T1000 (cell line): Measurements from ENCODE around the gene ESF1.

ENCODE experiments used
- DNase-seq: peaks from one replicate; lab custom pipeline; 2025; ENCODE audit warnings: mixed read lengths; lab: John Stamatoyannopoulos, UW

Gene ESF1

GRCh38 chr20:13678944-13679343 is 105.8 kb downstream of the ESF1 start:
- DNase-seq = no peak

GRCh38 chr20:13677241-13677640 is 107.5 kb downstream of the ESF1 start:
- DNase-seq = no peak

GRCh38 chr20:13676682-13677081 is 108.0 kb downstream of the ESF1 start:
- no peak for DNase-seq

GRCh38 chr20:13672690-13673089 is 112.0 kb downstream of the ESF1 start:
- no peak for DNase-seq

GRCh38 chr20:13671916-13672378 is 112.8 kb downstream of the ESF1 start:
- DNase-seq = no peak

GRCh38 chr20:13671512-13671911 is 113.2 kb downstream of the ESF1 start:
- no peak for DNase-seq

GRCh38 chr20:13670160-13670559 is 114.6 kb downstream of the ESF1 start:
- DNase-seq = no peak

- DNase-seq = no peak
Observed at GRCh38 chr20:13665709-13666395, 118.9 kb downstream of the ESF1 start.
